NCI-H345 treated with DMSO at 0.1 percent for 48 hours (cell line): Measurements from ENCODE around the gene IFI16.
"Not testable (repeated sequence)": the region's sequence is repeated elsewhere in the genome, so short reads cannot be mapped to it uniquely, and the experiment has no call there.

Experiments
- DNase-seq: peaks from one replicate; lab custom pipeline; 2025; ENCODE audit not compliant: unreplicated experiment; lab: John Stamatoyannopoulos, UW

IFI16 gene

GRCh38 chr1:159091180-159091560 is 81.5 kb downstream of the IFI16 start:
- no peak for DNase-seq

GRCh38 chr1:159091607-159092031 is 81.9 kb downstream of the IFI16 start:
- no peak for DNase-seq

GRCh38 chr1:159092036-159092760 is 82.5 kb downstream of the IFI16 start:
- no peak for DNase-seq

GRCh38 chr1:159098596-159098995 is 88.9 kb downstream of the IFI16 start:
- no peak for DNase-seq

- DNase-seq = no peak
These were observed 90.9 kb downstream of the IFI16 start for GRCh38 chr1:159100589-159100988.

- DNase-seq = not testable (repeated sequence)
These were observed 93.3 kb downstream of the IFI16 start for GRCh38 chr1:159103021-159103420.
